SK-N-SH (cell line): Measurements from ENCODE around the gene LOXL4.

Source experiments
- CTCF ChIP-seq: fragments of 200-600 bp; sonication (generic); IDR thresholded peaks from 2 replicates; pipeline ENCODE4 v1.6.1; 2017; ENCODE audit warnings: antibody characterized with exemption, mild to moderate bottlenecking, moderate library complexity
- EZH2phosphoT487 ChIP-seq: fragments of 200-600 bp; sonication (generic); IDR thresholded peaks from 2 replicates; pipeline ENCODE4 v1.6.1; 2017; ENCODE audit warnings: low read depth, mixed run types, mild to moderate bottlenecking, antibody characterized with exemption, moderate library complexity, borderline replicate concordance
- FOXJ3 ChIP-seq: sonication (generic); formaldehyde crosslinking; IDR thresholded peaks from 2 replicates; pipeline ENCODE4 v1.5.1; 2020; ENCODE audit warnings: mild to moderate bottlenecking, missing genetic modification reagents
- GATA2 ChIP-seq: sonication (generic); formaldehyde crosslinking; IDR thresholded peaks from 2 replicates; pipeline ENCODE4 v1.5.0; 2020; ENCODE audit warnings: mild to moderate bottlenecking, missing genetic modification reagents
- PBX3 ChIP-seq: IDR thresholded peaks from 2 replicates; pipeline ENCODE4; 2012
- POLR2AphosphoS5 ChIP-seq: IDR thresholded peaks from 2 replicates; pipeline ENCODE4 v1.6.1; 2012; ENCODE audit warnings: low read depth, low read length
- RFX5 ChIP-seq: IDR thresholded peaks from 2 replicates; pipeline ENCODE4 v1.6.1; 2012; ENCODE audit warnings: mild to moderate bottlenecking, improper control_type of control experiment, low read length
- SIN3A ChIP-seq: IDR thresholded peaks from 2 replicates; pipeline ENCODE4 v1.6.1; 2012; ENCODE audit warnings: low read depth, mild to moderate bottlenecking, low read length, moderate library complexity, borderline replicate concordance
- SMC3 ChIP-seq: IDR thresholded peaks from 2 replicates; pipeline ENCODE4 v1.6.1; 2012; ENCODE audit warnings: low read depth, low read length, improper control_type of control experiment
- TAF1 ChIP-seq: IDR thresholded peaks from 2 replicates; pipeline ENCODE4 v1.6.1; 2012; ENCODE audit warnings: low read depth, mild to moderate bottlenecking, low read length, moderate library complexity, borderline replicate concordance
- USF1 ChIP-seq: IDR thresholded peaks from 2 replicates; pipeline ENCODE4 v1.4.0; 2012; ENCODE audit warnings: low read depth, borderline replicate concordance
- TF ChIP-seq, protein P1 (sequence below): IDR thresholded peaks from 2 replicates; pipeline ENCODE4 v1.4.0; 2012; ENCODE audit warnings: low read depth, borderline replicate concordance

DNA sequence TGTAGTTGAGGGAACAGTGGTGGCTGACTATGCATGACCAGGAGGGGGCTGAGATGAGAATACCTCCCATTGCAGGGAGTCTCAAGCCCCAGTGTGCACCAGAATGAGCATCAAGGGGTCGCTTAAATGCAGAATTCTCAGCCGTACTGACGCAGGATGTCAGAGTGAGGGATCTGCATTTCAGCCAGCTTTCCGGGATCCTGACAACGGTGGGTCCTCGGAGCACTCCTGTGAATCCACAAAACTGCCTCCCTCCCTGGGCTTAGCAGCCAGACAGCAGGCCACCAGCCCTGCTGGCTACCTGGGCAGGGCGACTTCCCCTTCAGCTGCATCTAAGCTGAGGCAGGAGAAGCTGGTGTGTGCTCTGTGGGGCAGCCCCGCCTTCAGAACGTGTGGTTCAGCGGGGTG is 21.8 kb upstream of the LOXL4 start:
- TF ChIP-seq GATA2 (CRISPR knock-in tag) (no peak), POLR2AphosphoS5 (no peak), PBX3 (no peak), CTCF (no peak), TAF1 (no peak), RFX5 (no peak), FOXJ3 (no peak), SIN3A (no peak), EZH2phosphoT487 (no peak), SMC3 (no peak), USF1 (no peak)
- TF ChIP-seq, protein P1, sequence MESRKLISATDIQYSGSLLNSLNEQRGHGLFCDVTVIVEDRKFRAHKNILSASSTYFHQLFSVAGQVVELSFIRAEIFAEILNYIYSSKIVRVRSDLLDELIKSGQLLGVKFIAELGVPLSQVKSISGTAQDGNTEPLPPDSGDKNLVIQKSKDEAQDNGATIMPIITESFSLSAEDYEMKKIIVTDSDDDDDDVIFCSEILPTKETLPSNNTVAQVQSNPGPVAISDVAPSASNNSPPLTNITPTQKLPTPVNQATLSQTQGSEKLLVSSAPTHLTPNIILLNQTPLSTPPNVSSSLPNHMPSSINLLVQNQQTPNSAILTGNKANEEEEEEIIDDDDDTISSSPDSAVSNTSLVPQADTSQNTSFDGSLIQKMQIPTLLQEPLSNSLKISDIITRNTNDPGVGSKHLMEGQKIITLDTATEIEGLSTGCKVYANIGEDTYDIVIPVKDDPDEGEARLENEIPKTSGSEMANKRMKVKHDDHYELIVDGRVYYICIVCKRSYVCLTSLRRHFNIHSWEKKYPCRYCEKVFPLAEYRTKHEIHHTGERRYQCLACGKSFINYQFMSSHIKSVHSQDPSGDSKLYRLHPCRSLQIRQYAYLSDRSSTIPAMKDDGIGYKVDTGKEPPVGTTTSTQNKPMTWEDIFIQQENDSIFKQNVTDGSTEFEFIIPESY: no peak
